RCC 7860 (cell line): ENCODE data around the gene EEF1A2.

ENCODE experiments used
- DNase-seq: peaks from one replicate; pipeline ENCODE4 v3.0.0-alpha.2; 2015; ENCODE audit warnings: low spot score
- FAIRE-seq: peaks from 2 replicates; lab custom pipeline; 2012; peaks lifted over from hg19 to GRCh38; lab: Jason Lieb, UNC

Gene EEF1A2

DNA sequence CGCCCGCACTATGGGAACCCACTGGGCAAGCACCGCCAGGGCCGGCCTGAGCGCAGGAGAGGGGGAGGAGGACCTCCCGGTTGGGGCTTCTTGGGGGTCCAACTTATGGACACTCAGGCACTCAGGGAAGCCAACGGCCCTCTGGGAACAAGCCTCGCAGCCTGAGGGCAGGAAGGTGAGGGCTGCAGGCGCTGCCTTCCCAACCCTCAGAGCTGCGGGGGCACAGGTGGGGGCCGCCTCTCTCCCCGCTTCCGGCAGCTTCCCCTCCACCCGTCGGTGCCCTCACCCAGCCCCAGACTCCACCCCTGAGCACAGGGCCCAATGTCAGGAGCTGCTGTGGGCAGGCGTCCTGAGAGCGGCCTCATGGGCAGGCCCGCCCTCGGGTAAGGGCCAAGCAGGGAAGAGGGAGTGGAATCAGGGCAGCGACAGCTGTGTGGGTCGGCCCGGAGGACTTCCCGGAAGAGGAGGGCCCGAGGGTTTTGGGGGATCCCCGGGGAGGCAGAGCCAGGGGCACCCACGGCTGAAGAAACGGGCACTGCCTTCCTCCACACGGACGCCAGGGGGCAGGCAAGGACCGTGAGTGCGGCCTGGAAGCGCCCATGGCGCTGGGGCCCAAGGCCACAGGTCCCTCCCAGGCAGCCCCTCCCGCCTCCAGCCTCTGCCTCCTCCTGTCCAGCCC is 38.8 kb upstream of the EEF1A2 start:
- FAIRE-seq (peak; percentile 44), DNase-seq (peak; percentile 89)

DNA sequence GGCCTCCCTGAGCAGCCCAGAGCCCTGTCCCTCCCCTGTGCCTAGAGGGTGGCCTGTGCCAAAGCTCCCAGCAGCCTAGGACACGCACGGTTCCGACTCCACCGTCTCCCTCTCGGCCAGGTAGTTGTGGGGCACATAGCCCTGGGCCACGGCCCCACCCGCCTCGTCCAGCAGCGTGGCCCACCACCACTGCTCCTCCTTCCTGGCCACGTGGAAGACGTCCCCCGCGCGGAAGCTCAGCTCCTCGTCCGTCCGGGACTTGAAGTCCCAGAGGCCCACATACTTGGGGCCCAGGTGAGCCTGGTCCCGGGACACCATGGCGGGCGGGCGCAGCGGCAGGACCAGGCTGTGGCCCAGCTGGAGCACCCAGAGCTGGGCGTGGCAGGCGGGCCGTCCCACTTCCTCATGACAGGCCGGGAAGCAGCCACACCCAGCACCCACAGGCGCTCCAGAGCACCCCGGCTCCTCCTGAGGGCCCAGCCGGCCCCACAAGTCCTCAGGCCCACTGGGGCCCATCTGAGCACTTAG is 38.2 kb upstream of the EEF1A2 start, which contains the start of gene PTK6:
PTK6 (minus strand) TSS at position 380 of the 528 bp plus-strand sequence; CDS start at position 318, 62 bp downstream.
- DNase-seq (no peak), FAIRE-seq (no peak)

DNA sequence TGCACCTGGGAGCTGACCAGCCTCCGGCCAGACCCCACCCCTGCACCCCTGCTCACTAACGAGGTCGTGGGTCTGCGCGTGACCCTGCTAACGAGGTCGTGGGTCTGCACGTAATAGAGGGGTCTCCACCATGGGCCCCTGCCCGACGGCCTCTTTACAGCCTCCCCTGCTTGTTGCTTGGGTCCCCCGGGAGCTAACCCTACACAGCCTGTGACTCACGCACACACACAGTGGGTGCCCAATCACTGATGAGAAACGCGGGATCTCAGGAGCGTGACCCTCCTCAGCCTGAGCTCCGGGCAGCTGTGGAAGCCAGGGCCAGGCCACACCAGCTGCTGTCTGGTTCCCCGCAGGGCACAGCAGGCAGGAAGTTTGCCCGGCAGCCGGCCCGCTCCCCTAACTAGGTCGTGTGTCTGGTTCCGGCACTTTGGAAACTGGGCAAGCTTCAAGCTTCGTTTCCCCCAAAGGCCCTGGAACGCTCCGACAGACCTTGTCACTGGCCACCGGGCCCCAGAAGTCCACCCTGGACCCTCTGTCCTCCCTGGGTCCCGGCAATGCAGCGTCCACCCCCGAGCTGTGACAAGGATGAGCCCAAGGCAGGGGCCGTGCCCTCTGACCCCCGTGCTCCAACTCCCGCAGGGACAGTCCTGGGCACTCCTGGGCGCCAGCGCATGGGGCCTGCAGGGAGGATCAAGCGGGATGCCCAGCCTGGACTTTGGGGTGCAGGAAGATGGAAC is 37.5 kb upstream of the EEF1A2 start:
- DNase-seq (peak; percentile 58), FAIRE-seq (no peak)

DNA sequence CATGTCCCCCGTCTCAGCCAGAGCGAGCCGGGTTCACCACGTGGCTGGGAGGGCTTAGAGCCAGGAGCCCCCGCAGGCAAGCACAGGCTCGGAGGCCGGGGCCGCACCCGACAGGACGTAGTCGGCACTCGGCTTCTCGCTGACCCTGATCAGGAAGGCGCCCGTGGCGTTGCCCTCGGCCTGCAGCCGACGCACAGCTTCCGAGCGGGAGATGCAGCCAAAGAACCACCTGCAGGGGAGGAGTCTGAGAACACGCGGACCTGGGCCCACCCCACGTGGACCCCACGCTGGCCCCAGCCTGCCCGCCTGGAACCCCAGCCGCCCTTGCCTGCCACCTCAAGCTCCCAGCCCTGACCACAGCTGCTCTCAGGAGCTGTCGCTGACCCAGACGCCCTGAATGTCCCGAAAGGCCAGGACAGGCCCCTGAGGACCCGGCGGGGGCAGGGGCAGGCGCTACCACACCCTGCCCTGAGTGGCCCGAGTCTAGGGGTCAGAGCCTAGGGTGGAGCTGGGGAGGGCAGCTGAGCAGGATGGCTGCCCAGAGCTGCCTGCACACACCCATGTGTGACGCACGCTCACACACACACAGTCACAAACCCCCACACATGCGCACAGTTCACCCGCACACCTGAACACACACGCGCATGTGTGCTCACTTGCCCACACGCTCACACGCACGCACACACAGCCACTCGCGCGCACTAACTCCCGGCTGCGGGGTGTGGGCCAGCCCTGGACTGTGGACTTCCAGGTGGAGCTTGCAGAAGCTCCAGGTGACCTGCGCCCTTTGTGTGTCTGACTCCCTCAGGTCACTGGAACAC is 36.2 kb upstream of the EEF1A2 start:
- FAIRE-seq (no peak), DNase-seq (no peak)

DNA sequence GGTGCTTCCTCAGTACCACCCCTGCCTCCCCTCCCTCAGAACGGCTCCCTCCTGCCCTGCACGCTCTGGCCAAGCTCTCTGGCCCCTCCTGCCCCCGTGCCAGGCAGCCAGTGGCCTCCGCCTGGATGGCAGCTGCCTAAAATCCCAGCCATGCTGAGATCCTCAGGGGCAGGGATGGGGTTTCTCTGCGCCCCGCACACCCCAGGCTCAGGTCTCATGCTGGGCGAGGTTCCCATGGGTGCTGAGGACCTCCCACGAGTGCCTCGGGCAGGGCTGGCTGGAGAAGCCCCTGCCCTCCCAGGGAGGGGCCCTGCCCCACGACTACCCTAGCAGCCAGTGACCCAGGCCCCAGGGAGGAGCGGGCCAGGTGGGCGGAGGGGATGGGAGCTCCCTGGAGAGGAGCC is 35.5 kb upstream of the EEF1A2 start:
- FAIRE-seq: no peak
- DNase-seq: no peak

DNA sequence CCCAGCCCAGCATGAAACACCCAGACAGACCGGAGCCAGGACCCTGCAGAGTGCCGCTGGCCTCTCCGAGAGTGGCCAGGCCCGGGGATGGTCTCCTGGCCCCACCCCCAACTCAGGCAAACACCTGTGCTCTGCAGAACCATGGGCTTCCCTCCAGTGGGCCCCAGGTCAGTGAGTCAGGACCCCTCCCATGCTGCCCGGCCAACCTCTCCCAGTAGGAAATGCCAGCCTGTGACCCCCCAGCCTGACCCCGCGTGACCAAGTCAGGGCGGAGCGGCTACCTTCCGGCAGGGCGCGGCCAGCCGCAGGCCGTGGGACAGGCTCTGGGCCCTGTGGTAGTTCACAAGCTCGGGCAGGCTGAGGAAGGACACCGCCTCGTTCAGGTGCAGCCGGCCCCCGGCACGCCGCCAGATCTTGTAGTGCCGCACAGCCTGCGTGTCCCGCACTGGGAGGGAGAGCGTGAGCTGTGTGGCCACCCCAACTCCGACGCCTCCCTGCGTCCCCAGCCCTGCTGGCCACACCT is 35.0 kb upstream of the EEF1A2 start:
- FAIRE-seq: no peak
- no peak for DNase-seq

DNA sequence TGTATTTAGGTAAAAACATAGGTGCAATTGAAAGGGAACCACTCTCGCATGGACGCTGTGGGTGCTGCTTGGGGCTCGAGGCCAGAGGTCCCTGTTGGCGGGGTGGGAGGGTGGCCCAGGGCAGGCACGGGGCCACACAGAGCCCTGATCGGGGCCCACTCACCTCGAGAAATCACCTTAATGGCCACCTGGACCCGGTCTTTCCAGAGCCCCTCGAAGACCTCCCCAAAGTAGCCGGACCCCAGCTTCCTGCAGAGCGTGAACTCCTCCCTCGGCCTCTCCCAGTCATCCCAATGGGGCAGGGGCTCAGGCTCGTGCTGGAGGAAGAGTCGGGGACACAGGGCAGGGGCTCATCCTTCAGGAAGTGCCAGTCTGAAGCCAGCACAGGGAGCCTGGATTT is 34.5 kb upstream of the EEF1A2 start:
- DNase-seq (no peak), FAIRE-seq (no peak)

DNA sequence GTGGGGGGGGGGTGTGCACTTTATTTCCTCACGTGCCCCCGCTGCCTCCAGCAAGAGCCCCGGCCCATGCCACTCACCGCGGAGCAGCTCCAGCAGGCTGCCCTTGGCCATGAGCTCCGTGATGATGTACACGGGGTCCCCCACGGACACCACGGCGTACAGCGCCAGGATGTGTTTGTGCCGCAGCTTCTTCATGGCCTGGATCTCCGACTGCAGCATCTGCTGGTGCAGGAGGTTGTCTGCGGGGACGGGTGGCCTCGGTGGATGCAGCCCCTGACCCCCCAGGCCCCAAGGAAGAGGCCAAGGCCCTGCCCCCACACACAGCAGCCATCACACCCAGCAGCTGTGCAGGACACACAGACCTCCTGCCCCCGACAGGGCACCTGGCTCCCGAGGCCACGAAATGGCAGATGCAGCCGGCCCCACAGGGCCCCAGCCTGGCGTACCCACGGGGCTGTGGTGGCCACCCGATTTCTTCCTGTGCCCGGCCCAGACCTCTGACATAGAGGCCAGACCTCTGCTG is 33.6 kb upstream of the EEF1A2 start:
- DNase-seq (no peak), FAIRE-seq (no peak)

DNA sequence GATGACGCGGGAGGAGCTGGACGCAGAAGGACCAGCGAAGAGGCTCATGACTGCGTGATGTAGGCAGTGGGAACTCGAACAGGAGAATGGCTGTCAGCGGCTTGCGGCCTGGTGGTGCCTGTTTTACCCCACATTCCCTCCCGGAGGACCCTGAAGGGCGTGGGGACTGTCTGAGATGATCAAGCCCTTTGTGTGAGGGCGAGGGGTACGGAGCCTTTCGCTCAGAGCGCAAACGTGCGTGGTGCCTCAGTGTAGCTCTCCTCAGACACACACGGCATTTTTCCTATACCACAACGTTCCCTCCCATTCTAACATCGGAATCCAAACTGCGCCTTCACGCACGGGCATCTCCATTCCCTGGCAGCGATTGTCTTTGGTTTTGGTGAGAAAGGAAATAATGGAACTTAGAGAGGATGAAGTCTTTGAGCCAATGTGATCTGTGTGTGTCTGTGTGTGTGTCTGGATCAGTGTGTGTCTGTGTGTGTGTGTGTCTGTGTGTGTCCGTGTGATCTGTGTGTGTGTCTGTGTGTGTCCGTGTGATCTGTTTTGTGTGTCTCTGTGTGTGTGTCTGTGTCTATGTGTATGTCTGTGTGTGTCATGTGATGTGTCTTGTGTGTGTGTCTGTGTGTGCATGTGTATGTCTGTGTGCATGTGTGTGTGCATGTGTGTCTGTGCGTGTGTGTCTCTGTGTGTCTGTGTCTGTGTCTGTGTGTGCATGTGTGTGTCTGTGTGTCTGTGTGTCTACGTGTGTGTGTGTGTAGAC is 33.0 kb upstream of the EEF1A2 start:
- DNase-seq: no peak
- no peak for FAIRE-seq

DNA sequence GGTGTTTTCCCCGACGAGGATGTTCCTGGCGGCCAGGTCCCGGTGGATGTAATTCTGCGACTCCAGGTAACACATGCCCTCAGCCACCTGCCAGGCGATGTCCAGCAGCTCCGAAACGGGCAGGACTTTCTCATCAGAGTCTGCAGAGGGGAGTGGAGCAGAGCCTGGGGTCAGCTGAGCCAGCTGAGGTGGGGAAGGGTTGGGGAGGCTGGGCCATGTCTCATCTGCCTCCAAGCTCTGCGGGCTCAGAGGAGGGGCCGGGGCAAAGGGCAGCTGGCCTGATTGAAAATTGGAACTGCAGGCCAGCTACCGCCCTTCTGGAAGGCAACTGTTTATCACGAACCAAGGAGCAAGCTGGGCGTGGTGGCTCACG is 31.9 kb upstream of the EEF1A2 start:
- no peak for FAIRE-seq
- DNase-seq: no peak

DNA sequence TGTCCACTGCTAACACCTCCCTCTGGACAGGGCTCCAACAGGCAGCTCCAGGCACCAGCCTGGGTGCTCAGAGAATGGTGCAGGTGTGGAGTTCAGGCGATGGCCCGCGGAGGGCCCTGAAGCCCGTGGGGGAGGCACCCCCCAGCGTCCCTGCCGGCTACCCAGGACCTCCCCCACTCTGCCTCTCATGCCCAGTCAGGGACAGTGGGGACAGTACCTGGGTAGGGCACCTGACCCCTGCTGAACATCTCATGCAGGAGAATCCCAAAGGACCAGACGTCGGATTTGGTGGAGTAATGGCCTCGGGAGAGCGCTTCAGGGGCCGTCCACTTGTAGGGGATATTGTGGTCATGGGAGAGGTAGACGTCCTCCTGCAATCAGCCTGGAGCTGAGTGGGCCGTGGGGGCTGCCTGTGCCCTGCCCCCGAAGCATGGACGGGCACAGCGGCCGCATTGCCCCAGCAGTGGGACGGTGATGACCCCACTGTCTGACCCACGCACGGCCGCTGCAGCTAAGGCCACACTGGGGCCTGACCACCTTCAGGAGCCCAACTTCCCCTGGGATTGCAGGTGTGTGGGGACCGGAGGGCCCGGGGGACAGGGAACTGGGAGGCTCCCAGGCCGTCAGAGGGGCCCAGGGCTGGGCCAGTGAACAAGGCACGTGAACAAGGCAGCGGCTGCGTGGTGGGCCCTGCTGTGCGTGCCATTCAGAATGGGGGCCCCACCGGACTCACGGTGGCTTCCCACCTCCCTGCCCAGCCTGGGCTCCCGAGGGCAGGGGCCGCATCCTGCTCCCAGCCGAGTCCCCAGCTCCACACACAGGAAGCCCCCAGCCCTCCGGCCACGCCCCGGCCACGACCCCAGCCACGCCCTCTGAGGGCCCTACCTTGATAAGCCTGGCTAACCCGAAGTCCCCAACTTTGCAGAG is 31.2 kb upstream of the EEF1A2 start:
- DNase-seq (no peak), FAIRE-seq (no peak)

DNA sequence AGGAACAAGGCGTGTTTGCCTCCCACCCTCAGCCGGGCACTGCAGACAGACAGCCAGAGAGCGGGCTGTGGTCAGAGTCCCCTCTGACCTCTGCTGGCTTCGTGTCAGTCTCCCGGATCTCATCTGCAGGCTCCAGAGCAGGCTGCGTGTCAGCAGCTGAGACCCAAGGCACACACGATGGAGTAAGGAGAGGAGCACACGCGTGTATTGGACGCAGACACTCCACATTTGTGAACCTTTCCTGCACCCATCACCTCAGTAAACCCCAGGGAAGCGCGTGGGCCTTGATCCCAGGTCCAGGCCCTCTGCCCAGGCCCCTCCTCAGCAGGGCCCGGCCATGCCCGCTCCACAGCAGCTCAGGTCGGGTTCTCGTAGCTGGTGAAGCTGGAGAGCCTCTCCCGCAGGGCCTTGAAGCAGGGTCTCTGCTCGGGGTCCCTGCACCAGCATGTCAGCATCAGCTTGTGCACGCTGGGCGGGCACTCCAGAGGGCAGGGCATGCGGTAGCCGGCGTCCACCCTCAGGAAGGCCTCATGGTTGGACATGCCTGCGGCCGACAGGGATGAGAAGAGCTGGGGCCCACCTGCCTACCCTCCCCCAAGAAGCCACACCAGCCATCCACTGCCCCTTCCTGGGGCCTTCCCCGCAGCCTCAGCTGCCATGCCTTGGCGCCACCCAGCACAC is 30.4 kb upstream of the EEF1A2 start:
- DNase-seq (no peak), FAIRE-seq (no peak)

DNA sequence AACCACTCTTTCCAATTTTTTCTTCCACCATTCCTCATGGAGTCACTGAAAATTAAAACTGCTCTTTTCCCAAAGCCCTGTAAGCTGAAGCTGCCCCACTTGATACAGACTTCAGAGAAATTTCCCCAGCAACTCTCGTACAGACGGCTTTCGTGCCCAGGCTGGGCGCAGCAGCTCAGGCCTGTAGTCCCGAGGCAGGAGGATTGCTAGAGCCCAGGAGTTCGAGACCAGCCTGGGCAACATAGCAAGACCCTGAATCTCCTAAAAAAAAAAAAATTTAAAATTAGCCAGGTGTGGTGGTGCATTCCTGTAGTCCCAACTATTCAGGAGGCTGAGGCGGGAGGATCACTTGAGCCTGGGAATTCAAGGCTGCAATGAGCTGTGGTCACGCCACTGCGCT is 28.3 kb upstream of the EEF1A2 start:
- FAIRE-seq (no peak), DNase-seq (no peak)

DNA sequence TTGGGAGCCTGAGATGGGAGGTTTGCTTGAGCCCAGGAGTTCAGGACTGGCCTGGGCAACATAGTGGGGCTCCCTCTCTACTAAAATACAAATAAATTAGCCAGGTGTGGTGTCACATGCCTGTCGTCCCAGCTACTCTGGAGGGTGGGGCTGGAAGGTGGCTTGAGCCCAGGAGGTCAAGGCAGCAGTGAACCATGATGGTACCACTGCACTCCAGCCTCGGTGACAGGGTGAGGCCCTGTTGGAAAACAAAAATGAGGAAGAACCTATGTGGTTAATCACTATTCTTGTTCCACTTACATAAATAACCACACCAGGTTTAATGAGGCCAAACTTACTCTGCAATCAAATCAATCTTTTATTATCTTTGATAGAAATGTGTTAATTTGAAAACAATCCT is 27.1 kb upstream of the EEF1A2 start:
- DNase-seq: no peak
- FAIRE-seq: no peak

DNA sequence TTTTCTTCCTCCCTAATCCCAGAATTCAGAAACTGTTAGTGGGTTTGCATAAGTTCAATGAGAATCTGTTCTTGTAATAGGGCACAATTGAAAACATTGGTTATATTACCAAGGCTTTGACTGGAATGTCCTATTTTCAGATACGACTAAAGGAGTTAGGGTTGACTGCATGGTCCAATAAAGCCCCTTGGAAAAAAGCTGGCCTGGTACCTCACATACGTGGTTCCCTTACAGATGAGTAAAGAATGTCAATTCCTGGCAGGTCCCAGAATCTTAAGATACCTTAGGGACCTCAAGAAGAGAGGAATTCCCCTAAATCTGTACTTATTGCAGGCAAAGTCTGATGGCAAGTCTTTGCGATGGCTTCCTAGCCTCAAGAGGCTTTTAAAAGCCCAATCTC is 26.3 kb upstream of the EEF1A2 start:
- no peak for FAIRE-seq
- DNase-seq: no peak

DNA sequence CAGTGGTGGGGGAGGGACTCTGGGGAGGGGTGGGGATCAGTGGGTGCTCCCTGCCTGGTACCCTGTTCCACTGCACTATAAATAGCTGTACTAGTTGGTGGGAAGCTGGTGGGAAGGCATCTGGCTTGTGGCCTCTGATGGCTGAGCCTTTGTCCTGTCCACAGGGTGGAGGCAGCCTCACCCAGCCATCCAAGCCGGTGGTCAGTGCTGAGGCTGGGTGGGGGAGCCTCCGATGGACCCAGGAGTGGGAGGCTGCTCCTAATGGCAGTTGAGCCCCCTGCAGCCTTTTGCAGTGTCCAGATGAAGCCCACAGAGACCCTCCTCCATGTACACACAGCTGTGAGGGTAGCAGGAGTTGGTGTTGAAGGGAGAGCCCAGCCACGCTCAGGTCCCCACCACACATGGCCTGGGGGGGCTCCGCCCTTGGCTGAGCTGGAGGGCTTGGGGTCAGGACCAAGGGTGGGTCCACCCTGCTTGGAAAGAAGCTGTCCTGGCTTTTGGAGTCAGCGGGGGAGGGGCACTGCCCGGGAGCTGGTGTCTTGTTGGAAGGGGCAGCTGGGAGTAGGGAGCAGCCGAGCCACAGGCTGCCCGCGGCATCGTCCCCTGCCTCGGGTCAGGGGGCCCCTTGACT is 24.2 kb upstream of the EEF1A2 start:
- FAIRE-seq (no peak), DNase-seq (no peak)

DNA sequence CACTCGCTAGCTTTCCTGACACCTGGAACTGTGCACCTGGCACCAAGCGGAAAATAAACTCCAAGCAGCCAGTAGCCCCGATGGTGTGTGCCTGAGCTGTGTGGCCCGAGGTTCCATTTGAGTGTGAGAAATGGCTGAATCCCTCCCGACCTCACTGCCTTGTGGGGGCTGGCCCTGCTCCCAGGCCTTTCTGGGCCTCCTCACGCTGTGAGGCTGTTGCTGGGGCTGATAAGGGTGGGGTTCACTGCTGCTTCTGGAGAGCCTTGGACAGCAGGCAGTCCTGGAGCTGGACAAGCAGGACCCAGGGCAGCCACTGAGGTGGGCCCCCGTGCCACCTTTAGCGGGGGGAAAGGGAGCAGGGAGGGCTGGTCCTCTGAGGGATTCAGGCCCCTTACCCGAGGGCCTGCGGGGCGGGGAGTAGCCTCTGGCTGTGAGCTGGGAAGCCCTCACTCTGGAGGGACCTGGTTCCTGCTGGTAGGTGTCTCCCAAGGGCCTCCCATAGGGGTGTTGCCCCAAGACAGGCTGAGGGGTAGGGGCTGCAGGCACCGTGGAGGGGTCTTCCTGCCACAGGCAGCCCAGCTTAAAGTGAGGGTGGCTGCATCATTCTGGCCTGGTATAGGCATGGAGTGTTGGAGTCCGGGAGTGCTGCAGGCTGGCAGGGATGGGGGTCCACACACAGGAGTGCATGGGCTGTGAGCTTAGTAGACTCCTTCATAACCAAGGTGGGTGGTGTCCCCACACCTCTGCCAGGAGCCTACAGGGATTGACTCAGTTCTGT is 23.4 kb upstream of the EEF1A2 start:
- no peak for DNase-seq
- FAIRE-seq: no peak
